ENCODE results near the gene TRMU.

GRCh38 chr22:46351767-46352166, 16.3 kb downstream of the TRMU start:
- no peak for TF ChIP-seq ZNF8 (CRISPR knock-in tag; IDR thresholded peaks at IDR 0.05)
- no peak for TF ChIP-seq ZFP3 (CRISPR knock-in tag; IDR thresholded peaks at IDR 0.05)
- no peak for TF ChIP-seq CSDC2 (CRISPR knock-in tag; IDR thresholded peaks at IDR 0.05)
- TF ChIP-seq ISL1 (CRISPR knock-in tag; IDR thresholded peaks at IDR 0.05), result no peak
- TF ChIP-seq PPARA (CRISPR knock-in tag; IDR thresholded peaks at IDR 0.05; ENCODE audit: borderline replicate concordance), result no peak
- TF ChIP-seq, protein P1, sequence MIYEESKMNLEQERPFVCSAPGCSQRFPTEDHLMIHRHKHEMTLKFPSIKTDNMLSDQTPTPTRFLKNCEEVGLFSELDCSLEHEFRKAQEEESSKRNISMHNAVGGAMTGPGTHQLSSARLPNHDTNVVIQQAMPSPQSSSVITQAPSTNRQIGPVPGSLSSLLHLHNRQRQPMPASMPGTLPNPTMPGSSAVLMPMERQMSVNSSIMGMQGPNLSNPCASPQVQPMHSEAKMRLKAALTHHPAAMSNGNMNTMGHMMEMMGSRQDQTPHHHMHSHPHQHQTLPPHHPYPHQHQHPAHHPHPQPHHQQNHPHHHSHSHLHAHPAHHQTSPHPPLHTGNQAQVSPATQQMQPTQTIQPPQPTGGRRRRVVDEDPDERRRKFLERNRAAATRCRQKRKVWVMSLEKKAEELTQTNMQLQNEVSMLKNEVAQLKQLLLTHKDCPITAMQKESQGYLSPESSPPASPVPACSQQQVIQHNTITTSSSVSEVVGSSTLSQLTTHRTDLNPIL (CRISPR knock-in tag; IDR thresholded peaks at IDR 0.05; ENCODE audit: low read depth), result no peak
- TF ChIP-seq ESRRG (CRISPR knock-in tag; IDR thresholded peaks at IDR 0.05), result no peak
- TF ChIP-seq PATZ1 (CRISPR knock-in tag; IDR thresholded peaks at IDR 0.05; ENCODE audit: borderline replicate concordance), result no peak
- no peak for TF ChIP-seq ZNF70 (CRISPR knock-in tag; IDR thresholded peaks at IDR 0.05)
- no peak for TF ChIP-seq BACH2 (CRISPR knock-in tag; IDR thresholded peaks at IDR 0.05; ENCODE audit: borderline replicate concordance)
- TF ChIP-seq ZFP30 (CRISPR knock-in tag; IDR thresholded peaks at IDR 0.05), result no peak
- no peak for TF ChIP-seq RARB (CRISPR knock-in tag; IDR thresholded peaks at IDR 0.05)
